HG03139 (cell line): Measurements from ENCODE around the gene ITGB6.

Experiments used
- ATAC-seq: cut with Tn5 transposase; IDR thresholded peaks from one replicate; pipeline ENCODE4 v1.9.1; 2021; ENCODE audit not compliant: unreplicated experiment

ITGB6 gene

DNA sequence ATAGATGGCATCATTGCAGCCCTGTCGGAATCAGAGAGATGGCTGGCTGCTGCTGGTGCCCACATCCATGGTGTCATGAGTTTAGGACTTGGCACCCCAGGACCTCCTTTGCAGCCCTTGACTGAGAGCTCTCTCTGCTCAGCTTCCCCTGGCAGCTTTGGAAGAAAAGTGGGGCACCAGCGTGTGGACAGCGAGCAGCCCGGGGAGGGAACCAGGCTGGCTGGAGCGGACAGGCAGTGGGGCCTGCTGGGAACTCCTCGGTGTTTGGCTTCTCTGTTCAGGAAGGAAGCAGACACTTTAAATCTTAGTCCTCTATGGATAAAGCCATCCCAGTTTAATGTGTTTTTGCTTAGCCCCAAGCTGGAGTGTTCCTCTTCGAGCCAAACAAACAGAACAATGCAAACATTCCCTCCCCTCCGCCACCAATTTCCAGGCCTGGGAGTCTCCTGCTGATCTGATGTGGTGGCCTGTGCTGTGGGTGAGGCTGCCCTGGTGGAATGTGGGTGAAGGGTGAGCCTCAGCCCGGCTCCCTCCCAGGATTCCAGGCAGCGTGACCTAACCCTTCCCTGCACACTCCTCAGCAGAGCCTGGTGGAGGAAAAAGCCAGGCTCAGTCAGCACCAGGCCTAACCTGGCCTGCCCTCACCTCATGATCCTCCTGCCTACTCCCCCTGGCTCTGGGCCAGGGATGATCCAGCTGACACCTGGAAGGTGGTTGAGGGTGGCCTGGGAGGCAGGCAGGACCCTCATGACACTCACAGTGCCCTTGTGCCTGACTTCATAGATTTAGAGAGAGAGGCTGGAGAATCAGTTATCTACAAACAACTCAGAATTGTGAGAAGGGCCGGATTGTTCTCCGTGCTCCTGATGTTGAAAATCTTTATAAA is 21.6 kb upstream of the ITGB6 start:
- no peak for ATAC-seq

DNA sequence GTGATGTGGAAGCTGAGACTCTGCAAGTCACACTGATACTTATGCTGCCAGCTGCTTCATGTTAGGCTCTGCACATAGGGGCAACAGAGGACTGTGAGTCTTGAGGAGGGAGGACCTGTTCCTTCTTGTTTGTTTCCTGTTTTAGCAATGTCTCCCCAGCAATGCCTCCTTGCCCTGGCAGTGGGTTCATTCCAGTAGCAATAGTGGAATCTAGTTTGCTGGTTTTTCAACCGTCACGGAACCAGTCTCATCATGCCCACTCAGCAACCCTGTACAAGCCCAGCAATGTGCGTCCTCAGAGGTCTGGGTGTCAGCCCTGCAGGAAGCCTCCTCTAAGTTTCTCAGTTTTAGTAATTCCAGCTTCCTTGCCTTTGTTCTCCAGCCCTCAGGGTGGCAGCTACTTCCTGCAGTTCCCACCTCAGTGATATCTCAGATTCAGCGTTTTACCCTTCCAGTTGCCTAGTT is 20.5 kb upstream of the ITGB6 start:
- no peak for ATAC-seq

DNA sequence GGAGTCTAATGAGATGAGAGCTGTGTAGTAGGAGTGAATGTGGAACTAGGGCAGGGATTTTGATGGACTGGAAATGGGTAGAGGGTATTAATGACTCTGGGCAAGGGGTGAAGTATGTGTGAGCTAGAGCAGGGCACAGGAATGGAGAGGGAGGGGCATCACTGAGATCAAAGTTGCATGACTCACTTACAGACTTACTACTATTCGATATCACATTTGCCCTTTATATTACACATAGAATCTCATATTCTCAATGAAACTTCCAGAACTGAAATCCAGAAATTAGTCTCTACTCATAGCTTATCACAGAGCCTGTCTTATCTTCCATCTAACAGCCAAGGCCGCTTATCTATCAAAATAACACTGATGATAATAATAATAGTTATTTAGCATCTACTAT is 20.0 kb upstream of the ITGB6 start:
- no peak for ATAC-seq

DNA sequence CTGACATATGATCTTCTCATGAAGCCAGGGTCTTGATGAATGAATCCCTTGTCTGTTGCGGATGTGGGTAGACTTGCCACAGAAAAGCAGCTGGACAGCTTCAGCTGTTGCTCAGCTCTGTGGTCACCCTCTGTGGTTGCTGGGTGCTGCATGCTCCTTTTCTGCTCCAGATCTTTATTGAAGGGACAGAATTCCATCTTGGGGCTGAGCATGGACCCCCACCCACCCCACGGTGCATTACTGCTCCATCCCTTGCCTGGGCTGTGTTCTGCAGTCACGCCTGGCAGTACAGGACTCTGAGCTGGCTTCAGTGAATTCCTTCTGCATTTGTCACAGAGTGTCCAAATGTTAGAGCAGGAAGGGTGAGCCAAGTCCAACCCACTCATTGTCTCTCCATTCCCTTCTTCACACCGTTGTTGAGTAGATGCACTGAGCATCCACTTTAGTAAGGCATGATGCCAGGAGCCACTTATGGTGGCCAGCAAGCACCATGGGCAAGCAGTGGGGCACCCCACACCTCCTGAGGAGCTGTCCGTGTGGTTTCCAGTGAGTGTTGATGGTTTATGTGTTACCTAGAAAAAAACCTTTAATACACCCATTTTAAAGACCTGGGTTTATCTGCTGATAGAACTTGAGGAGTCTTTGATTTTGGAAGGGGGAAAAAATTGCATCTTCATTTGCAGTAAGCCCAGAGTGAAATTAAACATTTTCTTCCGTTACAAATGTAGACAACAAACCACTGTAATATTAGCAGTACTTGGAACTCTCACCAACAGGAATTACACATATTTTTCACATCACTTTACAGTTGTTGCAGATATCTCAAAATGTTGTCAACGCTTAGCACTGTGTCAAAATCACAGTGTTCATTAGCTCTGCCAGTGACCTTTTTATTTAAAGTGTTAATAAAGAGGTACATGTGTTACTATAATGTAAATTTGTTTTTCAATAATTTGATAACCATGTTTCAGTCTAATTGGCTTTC is 14.7 kb upstream of the ITGB6 start:
- ATAC-seq = no peak

DNA sequence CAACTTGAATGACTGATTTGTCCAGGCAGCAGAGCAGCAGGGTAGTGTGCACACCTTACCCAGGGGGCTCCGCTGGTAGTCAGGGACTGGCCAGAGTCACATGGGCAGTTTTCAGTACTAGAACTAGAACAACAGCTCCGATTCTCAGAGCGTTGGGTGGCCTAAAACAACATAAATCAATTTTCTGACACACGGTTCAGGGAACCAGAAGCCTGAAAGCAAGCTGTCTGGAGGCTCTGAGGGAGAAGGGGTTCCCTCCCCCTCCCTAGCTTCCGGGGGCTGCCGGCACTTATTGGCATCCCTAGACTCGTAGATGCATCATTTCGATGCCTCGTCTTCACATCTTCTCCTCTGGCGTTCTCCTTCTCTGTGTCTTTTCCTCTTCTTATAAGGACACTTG is 13.4 kb upstream of the ITGB6 start:
- no peak for ATAC-seq

DNA sequence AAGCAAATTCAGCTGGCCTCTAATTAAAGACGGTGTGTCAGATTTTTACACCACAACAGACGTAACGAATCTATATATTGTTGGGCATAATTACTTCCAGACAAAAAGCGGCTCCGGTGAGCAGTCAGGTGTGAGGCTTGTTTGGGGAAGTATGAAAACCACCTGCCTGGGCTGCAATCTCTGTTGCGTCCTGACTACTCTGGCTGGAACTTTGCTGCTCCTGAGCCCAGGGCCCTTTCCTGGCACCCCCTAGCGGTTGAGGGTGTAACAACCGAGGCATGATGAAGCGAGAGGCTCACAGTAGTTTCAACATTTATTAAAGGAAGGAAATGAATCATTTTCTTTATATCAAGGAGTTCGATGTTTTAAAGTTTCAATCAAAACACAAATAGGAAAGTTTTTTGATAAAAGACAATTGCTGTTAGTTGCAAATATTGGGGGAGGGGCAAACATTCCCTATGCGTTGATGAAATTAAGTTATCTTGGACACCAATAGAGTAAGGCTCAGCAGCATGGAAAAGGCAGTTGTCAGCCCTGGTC is 10.6 kb upstream of the ITGB6 start:
- ATAC-seq = peak; percentile 91

DNA sequence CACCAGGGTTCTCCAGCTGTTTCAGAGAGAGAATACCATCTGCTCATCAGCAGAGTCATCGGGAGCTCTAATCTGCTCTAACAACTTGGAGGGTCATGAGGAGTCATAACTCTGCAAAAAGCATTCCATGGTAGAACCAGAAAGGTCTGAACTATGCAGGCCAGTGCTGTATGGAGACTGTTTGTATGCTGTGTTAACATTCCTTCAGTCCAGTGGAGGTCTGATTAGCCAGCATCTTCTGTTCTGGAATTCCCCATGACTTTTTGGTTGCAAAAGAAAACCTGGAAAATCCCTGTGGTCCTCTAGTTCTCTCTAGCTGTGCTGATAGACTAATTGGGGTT is 9.4 kb upstream of the ITGB6 start:
- no peak for ATAC-seq

DNA sequence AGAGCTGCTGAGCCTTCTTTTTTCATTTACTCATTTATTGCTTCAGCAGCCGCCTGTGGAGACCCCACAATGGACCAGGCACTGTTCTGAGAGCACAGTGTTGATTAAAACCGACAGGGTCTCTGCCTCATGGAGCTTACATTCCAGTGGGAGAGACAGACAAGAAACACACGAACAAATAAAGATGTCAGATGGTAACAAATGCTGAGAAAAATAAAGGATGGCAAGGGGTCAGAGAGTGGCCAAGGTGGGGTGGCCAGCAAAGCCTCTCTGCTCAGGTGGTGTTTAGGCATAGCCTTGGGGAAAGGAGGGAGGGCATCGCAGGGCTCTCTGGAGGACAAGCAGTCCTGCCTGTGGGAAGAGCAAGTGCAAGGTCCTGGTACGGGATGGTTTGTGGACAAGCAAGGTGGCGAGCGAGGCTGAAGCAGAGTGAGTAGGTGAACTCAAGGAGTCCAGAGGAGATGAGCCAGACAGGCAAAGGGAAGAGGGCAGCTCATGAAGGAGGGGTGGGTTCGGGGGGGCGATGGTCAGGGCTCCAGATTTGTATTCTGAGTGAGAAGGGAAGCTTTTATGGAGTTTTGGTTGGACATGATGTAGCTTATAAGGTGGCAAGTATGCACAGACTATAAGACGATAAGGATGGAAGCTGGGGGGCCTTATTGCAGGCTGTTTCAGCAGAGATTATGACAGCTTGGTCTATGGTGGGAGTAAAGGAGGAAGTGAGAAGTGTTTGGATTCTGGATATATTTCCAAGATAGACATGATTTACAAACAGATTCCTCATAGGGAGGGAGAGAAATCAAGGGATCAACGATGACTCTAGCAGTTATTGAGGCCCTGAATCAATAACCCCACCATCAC is 8.8 kb upstream of the ITGB6 start:
- no peak for ATAC-seq

DNA sequence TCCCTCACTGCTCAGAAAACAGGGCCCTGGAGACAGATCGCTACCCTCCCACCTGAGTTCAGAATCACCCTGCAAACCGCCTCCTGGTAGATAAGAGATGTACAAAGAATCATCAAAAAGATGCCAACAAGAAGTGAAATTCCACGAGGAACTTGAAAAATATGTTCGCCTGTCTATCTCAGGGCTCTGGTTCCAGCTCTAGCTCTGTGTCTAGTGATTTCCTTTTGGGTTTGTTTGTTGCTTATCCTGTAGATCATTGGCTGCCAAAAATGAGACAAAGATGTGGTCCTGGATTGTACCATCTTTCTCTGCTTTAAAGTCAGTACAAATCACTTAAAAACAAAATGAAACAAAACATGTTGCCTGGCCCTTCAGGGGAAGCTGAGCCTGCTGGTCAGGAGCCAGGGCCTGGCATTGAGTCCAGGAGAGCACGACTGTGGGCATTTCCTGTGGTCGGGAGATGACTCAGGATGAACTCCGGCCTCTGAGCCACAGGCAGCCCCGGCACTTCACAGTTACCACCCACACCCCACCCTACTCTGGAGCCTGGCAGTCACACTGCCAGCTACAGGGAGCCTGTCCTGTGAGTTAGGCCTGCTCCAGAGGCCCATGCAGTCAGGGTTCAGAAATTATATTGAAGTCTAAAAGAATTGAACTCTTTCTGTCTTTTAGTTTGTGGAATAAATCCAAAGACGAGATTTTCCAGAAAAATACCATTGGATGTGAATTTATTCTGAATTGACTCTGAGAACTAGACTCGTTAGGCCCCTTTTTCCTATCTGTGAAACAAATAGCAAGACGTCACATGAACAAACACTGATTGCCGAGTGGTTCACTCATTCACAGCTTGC is 8.0 kb upstream of the ITGB6 start:
- ATAC-seq = no peak

DNA sequence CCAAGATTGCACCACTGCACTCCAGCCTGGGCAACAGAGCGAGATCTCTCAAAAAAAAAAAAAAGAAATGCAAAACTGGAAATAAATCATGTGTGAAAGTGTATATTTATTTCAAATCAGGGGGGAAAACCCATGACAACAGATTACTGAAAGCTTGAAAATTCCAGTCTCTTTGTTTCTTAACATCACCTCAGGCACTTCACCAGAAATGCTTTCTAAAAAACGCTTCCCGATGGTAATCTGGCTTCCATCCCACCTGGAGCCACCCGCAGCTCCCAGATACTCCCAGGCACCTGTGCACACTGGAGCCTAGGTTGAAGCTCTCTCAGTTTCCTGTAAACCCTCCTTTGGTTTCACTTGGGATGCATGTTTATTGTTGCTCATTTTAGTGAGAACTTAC is 7.2 kb upstream of the ITGB6 start:
- ATAC-seq = no peak

DNA sequence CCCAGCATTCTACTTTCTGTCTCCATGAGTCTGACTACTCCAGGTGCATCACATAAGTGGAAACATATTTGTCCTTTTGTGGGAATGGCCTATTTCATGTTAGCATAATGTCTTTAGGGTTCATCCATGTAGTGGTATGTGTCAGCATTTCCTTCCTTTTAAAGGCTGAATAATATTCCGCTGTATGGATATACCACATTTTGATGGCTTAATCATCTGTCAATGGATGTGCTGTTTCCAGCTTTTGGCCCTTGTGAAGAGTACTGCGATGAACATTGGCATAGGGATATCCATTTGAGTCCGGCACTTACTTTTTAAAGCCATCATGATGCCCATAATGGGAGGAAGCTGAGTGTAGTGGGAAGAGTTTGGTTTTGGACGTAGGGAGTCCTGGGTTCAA is 6.4 kb upstream of the ITGB6 start:
- no peak for ATAC-seq

DNA sequence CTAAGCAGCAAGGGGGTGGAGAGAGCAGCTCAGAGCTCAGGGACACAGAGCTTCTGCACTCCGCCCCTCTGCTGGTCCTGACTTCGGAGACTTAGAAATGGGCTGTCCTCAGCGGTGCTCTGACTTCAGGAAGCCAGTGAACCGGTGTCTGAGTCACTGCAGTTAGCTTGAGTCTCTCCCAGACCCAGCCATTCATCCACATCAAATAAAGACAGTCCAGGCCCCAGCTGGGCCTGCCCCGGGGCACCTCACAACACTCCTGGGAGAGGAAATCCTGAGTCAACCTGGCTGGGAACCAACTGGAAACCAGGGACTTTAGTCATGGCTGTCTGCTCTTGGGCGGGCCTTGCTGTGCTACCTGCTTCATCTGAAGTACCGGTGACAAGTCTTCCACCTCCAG is 5.4 kb upstream of the ITGB6 start:
- no peak for ATAC-seq

DNA sequence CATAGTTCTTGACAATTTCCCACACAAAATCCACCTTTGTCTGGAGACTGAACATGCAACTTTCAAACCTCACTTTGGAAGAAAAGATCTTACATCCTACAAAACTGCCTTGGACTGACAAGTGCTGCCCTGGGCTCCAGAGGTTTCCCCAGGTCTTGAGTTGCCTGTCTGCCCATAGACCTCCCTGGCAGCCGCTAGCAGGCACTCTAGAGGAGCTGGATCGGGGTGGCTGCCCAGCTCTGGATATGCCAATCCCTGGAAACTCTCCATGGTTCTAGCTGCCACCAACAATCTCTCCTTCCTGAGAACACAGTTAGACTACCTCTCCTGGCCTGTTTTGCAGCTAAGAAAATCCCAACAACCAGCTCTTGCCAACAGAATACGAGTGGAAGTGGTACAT is 3.4 kb upstream of the ITGB6 start:
- ATAC-seq = no peak

DNA sequence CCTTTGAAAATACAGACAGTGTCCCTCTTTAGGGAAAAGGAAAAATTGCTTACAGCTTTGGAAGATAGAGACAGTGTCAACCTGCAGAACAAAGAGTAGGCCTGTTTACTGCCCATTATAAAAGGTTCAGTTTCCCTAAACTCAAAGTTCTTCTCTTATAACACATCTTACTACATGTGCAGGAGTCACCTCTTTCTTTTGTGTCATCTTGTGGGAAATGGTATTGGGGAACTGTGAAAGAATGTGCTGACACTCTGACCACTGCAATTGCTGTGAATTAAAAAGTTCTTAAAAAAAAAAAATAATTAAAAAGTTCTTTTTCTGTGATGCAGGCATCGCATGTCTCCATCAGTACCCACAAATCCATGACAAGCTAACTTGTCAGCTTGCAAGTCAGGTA is 2.9 kb upstream of the ITGB6 start:
- no peak for ATAC-seq

DNA sequence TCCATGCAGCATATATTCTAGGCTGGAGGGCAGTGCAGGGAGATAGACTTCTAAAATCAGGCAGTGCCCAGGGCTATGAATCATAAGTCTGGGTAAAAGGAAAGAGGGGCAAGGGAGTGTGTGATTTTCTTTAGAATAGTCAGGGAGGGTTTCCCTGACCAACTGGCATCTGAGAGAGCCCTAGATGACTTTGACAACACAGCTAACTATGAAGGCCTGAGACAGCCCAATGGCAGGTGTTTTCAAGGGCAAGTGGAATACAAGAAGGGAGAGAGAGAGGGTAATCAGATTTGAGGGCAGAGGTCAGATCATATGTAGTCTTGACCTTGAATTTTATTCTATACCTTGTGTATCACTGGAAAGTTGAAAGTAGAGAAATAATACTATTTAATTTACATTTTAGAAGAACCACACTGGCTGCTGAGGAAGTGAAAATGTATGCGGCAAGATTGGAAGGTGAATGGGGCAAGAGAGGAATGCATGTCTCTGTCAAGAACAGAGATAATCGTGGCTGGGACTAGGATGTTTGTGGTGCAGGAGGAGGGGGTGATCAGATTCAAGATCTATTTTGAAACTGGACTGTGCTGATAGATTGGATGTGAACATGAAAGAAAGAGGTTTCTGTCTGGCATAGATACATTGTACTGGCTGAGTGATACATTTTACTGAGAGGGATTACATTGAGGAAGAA is 1.9 kb upstream of the ITGB6 start:
- ATAC-seq = no peak

DNA sequence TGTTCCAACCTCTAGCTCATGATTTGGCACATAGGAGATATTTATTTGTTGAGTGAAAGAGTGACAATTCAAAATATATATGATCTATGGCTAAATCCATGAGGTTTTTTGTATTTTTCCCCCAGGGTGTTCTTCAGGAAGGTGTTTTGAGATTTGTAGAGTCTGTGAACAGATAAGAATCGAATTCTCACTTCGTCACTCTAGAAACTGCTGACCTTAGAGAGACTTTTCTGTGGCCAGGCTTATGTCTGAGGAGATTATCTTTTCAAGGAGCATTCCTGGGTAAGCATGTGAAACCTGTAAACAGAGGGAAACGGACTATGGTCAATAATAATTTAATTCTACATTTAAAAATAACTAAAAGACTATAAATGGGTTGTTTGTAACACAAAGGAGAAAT is 849 bp upstream of the ITGB6 start:
- no peak for ATAC-seq

DNA sequence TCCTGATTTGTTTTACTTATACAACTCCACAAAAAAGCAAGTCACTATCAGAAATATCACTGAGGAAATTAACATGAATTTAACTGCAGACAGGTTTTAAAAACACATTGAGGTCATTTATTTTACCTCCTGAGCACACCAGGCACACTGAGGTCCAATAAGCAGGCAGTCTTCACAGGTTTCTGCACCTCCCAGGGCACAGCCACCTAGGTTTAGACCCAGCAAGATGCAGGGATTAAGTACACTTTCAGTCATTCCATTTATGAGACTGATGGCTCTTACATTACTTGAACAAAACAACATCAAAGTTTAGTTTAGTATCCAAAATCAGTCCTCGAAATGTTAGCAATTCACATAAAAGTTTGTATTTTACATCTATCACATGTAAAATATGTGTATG is 1.0 kb downstream of the ITGB6 start:
- no peak for ATAC-seq

DNA sequence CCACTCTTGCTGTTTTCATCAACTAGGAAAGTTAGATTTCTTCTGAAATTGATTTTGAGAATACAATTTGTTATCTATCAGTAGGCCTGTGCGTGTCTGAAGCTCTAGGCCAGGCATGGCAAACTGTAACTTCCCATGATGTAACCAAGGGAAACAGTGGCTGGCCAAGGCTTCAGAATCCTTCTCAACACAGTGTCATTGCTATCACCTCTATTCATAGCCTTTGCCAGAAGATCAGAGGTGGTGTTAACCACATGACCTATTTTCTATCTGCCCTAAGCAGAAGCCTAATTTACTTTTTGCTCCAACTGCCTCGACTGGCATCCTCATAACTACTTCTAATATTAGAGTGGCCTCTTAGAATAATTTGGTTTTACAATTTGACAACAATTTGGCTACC is 2.5 kb downstream of the ITGB6 start:
- no peak for ATAC-seq

DNA sequence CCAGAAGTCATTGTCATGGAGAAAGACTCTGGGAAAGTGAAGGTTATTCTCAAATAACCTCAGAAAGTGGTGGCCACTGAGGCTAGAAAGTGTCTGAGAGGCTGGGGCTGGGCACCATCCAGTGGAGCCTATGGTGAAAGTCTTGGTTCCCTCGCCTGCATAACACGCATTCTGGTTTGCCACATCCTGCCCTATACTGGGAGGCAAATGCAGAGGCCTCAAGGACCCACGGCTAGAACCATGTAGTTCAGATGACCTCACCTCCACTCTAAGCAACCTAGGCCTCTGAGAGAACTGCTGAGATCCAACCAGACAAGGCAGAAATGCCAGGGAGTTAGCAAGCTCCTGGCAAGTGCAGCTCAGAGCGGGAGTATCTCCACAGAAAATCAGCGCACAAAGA is 5.1 kb downstream of the ITGB6 start:
- ATAC-seq = no peak
